Activated CD4-positive, CD25-positive, alpha-beta regulatory T cell (primary cell): Measurements from ENCODE around the gene CPNE7.
"Not testable (repeated sequence)": the region's sequence is repeated elsewhere in the genome, so short reads cannot be mapped to it uniquely, and the experiment has no call there.

Source experiments
- DNase-seq, 4 experiments: peaks; one replicate each; lab custom pipeline; 2025; lab: John Stamatoyannopoulos, UW

Gene CPNE7

DNA sequence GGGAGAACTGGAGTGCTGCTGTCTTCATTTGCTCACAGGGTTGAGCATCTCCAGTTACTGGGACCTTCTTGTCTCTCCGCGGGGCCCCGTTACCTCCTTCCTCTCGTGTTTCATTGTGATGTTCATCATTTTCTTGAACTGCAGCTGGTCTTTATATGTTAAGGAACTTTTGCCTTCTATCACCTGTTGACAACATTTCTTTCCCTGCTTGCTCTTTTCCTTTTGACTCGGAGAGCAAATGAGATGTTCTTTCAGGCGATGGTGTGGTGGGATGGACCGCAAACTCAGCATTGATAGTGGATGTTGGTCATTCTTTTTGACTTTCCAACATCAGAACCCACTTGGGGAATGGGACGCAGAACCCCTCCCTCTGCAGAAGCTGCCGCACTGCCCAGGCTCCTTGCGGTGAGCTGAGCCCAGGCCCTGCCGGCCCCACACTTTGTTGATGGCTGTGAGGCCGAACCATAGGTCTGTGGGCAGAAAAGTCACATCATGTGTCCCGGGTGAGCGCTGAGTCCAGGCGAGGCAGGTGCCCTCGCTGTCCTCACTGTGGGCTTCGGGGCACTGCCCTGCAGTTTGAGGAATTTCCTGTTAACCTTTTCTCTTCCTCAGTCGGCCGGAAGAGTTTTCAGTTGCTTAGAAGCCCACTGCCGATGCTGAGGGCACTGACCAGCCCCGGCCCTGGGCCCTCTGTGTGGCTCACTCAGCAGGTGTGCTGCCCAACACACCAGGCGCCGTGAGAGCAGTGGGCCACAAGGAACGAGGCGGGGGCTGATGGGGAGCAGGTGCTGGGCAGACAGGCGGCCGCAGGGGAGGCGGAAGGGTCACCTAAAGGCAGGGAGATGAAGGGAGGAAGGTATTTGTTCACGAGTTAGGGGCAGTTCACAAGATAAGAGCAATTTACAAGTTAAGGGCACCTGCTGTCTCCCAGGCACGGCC, 7.6 kb upstream of the CPNE7 start:
- DNase-seq: no peak

DNA sequence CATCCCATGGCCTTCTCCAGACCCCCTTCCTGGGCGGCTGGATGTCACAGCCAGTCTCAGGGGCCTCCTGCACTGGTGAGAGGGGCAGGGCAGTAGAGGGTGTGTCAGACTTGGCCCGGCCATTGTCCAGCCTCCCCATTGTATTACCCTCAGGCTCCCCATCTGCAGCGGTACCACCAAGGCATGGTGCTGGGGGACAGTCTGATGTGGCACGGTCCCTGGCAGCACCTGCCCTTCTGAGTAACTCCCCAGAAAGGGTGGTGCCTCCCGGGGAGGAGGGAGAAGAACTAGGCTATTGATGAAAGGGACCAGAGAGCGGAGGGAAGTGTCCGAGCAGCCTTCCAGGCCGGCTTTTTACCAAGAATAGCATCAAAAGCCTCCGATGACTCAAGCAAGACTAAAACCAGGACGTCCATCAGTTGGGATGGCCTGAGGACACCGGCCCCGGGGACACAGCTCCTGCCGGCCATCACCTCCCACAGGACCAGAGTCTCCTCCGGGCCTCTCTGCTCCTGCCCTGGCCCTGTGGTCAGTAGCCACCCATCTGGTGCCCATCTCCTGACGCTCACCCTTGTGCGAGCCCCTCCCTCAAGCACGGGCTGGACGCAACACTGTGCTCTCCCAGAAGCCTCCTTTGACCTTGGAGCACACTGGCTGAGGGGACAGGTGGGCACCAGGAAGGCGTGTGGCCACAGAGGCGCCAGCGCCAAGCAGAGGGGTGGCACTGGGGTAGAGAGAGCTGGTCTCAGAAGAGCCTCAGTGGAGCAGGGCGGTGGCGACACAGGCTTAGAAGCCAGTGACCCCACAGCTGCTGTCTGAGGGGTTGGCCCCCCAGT, 5.8 kb upstream of the CPNE7 start:
- DNase-seq: no peak

DNA sequence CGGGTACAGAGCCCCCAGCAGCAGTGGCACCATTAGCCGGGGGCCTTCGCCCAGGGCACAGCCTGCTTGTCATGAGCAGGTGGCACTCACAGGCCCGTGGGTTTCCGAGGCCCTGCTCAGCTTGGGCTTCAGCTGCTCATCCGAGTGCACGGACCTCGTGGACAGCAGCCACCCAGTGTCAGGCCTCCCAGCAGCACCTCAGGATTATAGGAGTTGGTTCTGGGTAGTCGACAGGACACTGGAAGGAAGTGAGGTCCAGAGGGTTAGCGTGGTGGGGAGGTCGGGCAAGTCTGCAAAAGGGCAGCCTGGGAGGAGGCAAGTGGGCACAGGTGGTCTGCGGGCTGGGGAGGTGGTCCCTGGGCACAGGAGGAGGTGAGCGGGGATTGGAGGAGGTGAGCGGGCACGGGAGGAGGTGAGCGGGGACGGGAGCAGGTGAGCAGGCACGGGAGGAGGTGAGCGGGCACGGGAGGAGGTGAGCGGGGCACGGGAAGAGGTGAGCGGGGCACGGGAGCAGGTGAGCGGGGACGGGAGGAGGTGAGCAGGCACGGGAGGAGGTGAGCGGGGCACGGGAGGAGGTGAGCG, 5.1 kb upstream of the CPNE7 start:
- no peak for DNase-seq

DNA sequence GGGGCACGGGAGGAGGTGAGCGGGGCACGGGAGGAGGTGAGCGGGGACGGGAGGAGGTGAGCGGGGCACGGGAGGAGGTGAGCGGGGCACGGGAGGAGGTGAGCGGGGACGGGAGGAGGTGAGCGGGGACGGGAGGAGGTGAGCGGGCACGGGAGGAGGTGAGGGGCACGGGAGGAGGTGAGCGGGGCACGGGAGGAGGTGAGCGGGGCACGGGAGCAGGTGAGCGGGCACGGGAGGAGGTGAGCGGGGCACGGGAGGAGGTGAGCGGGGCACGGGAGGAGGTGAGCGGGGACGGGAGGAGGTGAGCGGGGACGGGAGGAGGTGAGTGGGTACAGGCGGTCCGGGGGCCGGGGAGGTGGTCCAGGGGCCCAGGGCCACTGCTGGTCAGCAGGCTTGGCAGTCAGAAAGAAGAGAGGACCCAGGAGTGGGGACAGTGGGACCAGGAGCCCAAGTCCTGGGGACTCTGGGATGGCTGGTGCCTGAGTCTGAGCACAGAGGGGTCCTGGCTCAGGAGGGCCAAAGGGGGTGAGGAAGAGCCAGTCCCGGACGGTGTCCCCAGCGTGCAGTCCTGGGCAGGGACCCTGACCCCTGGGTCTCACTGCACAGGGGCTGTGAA, 4.5 kb upstream of the CPNE7 start:
- not testable (repeated sequence) for DNase-seq

DNA sequence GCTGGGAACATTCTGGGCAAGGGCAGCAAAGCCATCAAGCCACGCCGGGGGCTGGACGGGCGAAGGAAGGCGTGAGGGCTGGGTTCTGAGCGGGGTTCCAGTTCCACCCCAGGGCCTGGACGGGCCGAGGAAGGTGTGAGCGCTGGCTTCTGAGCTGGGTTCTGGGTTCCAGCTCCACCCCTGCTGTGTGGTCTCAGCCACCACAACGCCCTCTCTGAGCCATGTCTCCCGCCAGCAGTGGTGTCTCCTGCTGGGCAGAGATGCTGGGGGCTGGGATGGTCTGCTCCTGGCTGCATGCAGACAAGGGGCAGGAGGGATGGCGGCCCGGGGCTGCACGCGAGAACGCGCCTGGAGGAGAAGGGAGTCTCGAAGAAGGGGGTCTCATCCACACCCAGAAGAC, 3.9 kb upstream of the CPNE7 start:
- DNase-seq: no peak

DNA sequence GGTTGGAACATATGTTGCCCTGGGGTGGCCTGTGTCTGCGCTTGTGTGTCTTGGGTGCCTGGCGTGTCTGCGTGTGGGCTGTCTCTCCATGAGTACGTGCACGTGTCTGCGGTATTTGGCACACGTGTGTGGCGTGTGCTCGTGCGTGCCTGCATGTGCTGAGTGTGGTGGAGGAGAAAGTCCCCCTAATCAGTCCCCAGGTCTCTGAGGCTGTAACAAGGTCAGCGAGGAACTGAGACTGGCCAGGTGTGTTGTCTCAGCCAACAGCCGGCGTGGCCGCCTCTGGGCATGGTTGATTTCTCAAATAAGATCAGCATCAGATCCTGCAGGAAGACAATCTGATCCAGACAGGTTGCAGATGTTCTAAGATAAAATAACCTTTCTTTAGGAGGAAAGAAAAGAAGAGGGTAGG, 3.5 kb upstream of the CPNE7 start:
- DNase-seq: no peak

DNA sequence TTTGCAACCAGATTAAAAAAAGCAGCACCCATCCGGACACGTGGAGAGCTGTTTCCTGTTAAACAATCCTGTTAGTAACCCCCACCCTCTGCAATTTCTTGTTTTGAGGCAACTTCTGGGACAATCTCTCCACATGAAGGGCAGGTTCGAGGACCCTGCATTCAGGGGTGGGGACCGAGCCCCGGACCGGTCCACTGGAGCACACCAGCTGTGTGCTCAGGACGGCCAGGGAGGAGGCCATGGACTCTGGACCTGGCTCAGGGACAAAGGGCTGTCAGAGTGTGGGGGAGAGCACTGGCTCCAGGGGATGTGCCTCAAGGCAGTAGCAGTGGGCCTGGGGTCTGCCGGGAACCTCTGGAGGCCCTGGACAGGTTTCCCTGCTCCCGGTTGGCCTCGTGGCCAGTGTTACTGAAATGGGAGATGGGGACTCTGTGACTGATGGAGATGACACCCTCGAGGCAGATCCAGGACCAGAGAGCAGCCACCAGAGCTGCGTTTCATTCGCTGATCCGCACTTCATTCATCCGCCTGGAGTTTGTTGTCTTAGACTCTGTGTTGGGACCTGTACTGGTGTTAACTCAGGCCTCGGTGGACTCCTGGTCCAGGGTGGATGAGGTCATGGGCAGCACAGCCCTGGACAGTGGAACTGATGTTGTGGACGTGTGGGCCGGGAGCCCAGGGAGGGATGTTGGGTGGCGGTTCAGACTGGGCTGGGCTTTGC, 2.9 kb upstream of the CPNE7 start:
- no peak for DNase-seq

DNA sequence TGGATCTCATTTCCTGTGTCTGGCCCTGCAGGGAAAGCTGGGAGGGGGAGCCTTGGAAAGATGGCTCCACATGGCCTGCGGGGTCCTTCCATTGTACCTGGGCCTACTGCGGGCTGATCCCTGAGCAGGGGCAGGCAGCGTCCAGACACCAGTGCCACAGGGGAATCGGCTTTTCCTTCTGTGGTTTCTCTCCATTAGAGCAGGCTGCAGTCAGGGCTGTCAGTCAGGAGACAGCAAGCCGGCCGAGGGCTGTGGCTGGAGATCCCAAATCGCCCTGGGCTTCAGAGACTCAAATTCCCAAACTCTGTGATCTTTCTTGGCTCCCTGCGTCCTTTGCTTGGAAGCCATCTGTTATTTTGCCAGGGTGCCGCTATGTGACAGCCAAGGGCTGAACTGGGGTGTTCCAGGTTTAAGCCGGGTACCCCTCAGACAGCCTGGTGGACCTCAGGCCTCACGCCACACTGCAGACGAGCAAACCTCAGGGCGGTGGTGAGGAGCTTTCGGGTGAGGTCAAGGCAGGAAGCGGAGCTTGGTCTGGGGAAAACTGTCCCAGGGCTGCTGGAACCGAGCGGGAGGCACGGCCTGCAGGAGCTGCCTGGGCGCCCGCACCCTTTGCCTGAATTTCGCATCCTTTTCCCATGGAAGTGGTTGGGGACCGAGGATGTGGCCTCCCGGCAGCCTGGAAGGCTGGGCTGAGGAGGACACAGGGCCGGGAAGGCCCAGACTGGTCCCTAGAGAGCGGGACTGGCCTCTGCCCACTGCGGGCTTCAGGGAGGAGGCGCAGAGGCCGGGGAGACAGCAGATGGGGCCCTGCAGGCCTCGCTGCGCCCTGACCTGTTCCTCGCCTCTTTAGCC, 1.5 kb upstream of the CPNE7 start:
- no peak for DNase-seq

DNA sequence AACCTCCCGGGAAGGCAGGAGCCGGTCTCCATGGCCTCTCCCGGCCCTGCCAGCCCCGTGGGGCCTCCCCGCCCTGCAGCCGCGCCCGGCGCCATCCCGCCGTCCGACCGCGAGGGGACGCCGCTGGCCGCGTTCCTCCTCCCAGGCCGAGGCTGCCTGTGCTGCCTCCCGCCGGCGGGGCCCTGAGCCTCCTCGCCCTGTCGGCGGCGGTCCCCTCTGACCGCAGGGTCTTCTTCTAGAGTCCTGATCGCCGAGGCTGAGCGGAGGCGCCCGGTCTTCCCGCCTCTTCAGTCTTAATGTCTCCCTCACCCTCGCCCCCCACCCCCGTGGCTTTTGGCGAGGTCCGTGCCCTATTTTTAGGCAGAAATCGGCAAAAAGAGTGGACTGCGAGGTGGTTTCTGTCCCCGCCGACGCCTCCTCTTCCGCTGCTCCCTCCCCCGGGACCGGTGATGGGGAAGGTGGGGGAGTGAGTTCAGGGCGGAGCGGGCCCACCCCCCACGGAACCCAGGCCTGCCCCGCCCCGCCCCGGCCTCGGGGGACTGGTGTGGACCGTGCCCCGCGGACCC, 794 bp upstream of the CPNE7 start:
- peak in 2 of 4 experiments; percentile 23 to 36 for DNase-seq

DNA sequence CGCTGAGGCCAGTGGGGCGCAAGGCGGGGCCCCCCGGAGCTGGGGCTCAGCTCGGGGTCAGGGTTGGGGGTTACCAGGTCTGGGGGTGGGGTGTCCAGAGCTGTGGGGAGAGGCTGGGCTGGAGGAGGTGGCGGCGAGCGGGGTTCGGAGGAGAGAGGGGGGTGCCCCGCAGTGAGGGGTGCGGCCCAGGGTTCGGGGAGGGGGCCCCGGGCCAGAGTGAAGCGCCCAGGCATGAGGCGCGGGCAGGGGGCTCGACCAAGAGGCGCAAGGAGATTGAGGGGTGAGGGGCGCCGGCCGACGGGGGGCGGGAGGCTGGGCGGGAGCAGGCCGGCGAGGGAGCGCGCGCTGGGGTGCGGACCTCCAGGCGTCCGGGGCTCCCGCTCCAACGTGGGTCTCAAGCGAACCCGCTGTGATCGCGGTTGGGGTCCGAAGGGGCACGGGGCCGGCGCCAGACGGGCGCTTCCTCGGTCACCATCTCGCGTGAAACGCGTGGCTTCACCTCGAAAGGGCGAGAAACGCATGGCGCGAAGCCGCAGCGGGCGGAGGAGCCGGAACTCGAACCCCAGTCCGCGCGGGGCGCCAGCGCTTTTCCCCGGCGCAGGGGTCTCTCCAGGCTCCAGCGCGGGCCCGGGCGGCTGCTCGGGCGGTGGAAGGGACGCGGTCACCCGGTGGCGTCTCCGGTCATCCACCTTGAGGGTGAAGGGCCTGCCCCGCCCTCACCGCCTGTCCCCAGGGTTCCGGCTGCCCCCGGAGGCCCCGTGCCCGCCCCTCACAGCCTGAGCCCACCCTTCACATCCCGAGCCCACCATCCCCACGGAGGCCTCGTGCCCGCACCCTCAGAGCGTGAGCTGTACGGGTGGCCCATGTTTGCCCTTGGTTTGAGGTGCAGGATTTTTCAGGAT, 846 bp downstream of the CPNE7 start:
- no peak for DNase-seq

DNA sequence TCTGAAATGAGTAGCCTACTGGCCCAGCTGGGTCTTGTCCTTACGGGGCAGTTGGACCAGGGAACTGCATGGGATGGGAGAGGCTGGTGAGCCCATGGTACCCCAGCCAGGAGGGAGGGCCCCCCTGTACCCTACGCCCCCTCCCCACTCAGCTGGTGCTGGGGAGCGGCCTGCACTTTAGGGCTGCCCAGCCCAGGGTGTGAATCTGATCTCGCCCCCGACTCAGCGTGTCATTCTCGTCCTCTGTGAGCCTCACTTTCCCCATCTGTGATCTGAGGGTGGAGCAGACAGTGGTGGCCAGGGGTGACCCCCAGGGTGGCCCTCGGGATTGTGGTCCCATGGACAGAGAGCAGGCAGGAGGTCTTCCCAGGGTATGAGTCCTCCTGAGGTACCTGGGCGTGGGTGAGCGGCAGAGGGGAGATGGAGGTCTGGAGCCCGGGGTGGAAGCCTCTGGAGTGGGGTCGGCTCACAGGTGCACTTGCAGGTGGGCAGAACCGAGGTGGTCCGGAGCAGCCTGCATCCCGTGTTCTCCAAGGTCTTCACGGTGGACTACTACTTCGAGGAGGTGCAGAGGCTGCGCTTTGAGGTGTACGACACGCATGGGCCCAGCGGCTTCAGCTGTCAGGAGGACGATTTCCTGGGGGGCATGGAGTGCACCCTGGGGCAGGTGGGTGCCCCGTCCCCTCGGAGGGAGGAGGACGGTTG, 1.6 kb downstream of the CPNE7 start:
- DNase-seq: no peak

DNA sequence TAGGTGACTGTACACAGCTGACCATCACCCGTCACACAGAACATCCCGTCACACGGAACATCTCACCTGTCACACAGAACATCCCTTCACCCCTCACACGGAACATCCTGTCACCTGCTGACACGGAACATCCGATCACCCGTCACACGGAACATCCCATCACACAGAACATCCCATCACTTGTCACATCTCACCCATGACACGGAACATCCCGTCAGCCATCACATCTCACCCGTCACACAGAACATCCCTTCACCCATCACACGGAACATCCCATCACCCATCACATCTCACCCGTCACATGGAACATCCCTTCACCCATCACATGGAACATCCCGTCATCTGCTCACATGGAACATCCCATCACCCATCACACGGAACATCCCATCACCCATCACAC, 3.8 kb downstream of the CPNE7 start:
- no peak for DNase-seq

DNA sequence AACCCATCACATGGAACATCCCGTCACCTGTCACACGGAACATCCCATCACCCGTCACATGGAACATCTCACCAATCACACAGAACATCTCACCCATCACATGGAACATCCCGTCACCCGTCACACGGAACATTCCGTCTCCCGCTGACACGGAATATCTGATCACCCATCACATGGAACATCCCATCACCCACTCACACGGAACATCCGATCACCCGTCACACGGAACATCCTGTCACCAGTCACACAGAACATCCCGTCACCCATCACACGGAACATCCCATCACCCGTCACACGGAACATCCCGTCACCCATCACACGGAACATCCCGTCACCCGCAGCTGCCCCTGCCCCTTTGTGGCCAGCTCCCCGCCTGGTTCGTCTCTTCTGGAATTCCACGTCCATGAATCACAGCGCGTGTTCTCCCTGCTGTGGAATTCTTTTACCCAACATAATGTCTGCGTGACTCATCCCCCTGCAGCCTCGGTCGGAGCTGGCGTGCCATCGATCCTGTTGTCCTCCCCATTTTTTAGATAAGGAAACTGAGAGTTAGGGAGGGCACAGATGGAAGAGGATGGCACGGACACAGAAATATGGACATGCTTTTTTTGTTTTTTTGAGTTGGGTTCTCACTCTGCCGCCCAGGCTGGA, 5.6 kb downstream of the CPNE7 start:
- no peak for DNase-seq

DNA sequence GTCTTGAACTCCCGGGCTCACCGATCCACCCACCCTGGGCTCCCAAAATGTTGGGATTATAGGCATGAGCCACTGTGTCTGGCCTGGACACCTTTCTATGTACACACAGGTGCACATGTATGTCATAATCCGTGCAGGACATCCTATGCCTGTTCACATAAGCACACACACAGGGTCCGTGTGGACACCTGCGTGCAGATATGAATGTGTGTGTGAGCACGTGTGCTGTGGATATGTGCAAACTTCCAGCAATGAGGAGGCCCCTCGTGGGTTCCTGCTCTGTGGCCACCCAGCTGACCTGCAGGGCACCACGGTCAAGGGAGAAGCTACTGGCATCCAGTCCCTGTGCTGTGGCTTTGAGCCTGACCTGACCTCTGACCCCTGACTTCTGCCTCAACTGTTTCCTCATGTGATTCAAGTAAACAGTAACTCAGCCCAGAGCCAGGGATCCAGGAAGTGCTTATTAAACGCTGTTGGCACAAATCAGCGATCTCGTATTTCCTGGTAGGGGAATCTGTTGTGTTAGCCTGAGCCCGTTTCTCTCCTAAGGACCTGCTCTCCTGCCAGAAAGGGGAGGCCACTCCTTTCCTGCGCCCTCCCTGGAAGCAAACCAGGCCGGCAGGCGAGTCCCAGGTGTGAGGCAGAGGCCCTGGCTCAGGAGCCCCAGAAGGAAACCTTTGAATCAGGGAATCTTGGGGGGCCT, 6.5 kb downstream of the CPNE7 start:
- no peak for DNase-seq

DNA sequence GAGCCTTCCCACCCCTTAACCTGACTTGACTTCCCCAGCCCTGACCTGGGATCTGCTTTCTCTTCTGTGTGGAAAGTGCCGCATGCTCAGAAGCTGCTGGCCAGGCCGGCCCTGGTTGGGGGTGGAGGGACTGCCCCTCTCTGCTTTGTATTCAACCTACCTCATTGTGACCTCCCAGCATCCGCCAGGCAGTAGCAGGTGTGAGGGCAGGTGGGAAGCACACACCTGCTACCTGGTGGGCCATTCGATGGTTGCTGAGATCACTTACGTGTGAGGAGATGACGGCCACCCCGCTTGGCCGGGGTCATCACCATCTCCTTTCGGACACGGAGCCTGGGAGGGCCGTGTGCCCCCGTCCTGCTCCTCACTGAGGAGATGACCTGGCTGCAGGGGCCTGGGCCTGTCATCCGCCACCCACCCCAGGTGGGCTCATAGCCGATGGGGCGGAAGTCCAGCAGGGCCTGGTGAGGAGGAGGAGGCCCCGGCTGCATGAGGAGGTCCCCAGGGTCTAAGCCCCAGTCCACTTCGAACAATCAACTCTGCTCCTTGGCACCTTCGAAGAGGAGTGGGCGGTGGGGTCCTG, 7.1 kb downstream of the CPNE7 start:
- no peak for DNase-seq

DNA sequence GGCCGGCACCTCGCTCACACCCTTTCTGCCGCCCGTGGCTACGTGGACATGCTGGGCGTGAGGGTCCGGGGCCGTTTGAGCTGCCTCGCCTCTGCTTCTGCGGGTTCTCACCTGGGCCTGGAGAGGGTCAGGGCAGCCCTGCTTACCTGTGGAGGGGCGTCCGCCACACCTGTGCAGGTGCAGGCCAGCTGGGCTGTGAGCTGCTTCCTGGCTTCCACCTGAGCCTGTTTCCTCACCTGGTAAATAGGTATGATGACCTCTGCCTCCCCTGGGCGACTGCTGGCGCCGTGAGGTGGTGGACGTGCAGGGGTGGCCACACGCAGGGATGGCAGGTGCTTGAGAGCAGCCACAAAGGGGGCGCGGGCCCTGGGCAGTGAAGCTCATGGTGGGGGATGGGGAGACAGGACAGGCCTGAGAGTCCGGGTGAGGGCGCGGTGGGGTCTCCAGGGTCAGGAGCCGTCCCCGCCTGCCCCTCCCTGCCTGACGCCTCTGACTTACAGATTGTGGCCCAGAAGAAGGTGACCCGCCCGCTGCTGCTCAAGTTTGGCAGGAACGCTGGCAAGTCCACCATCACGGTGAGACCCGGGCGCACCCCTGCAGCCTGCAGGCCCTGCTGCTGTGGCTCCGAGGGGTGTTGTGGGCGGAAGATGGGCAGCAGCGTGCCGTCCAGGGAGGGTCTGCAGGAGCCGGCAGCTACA, 7.8 kb downstream of the CPNE7 start:
- no peak for DNase-seq
